Upper lobe of left lung (tissue), 6 donors: ENCODE results near the gene CBX8. TPM values are rescaled to one million over a fixed set of nuclear protein-coding genes. Genes with fewer than 3 reads are reported as not detected.
A peak's percentile ranks its signal among the peaks of the same experiment; 100 is the strongest.

Source experiments
- ATAC-seq, 2 donors: fragments of 200-7000 bp; cut with Tn5 transposase; one replicate each; pipeline ENCODE4 v1.9.1; 2022; ENCODE audit warnings: mild to moderate bottlenecking in 2 of 2, moderate library complexity in 2 of 2; ENCODE audit not compliant: low FRiP score in 2 of 2
- DNase-seq, 2 donors: peaks; one replicate each; pipeline ENCODE4 v3.0.0-alpha.2; 2019 to 2020
- H3K27ac ChIP-seq, 4 donors: fragments of 200-600 bp; sonication (generic); one replicate each; pipeline ENCODE4 v1.5.1; 2016 to 2019
- H3K27me3 ChIP-seq, 4 donors: fragments of 200-600 bp; sonication (generic); one replicate each; pipeline ENCODE4 v1.5.1; 2017 to 2019
- H3K36me3 ChIP-seq, 4 donors: fragments of 200-600 bp; sonication (generic); one replicate each; pipeline ENCODE4 v1.5.1; 2016 to 2019
- H3K4me1 ChIP-seq, 4 donors: fragments of 200-600 bp; sonication (generic); one replicate each; pipeline ENCODE4 v1.5.1; 2018 to 2019
- H3K4me3 ChIP-seq, 4 donors: fragments of 200-600 bp; sonication (generic); one replicate each; pipeline ENCODE4 v1.5.1; 2017 to 2019; ENCODE audit warnings: mild to moderate bottlenecking in 2 of 4, moderate library complexity in 1 of 4
- H3K9me3 ChIP-seq, 4 donors: fragments of 200-600 bp; sonication (generic); one replicate each; pipeline ENCODE4 v1.5.1; 2018 to 2019
- CTCF ChIP-seq, 6 experiments: fragments of 450-650 bp in 4 of 6; fragments of 200-600 bp in 2 of 6; sonication (generic) in 2 of 6; IDR thresholded peaks; one replicate each; pipeline ENCODE4 v1.5.1; 2016 to 2019; ENCODE audit warnings: antibody characterized with exemption in 6 of 6
- EP300 ChIP-seq, 4 donors: sonication (generic); formaldehyde crosslinking; IDR thresholded peaks; one replicate each; pipeline ENCODE4 v1.5.1; 2017; ENCODE audit warnings: antibody characterized with exemption in 4 of 4, control low read depth in 2 of 4
- POLR2A ChIP-seq, 4 donors: fragments of 450-650 bp; IDR thresholded peaks; one replicate each; pipeline ENCODE4 v1.5.1; 2016 to 2017; ENCODE audit warnings: antibody characterized with exemption in 4 of 4, mild to moderate bottlenecking in 2 of 4
- POLR2AphosphoS5 ChIP-seq, 2 donors: sonication (generic); formaldehyde crosslinking; IDR thresholded peaks; one replicate each; pipeline ENCODE4 v1.5.1; 2017; ENCODE audit warnings: antibody characterized with exemption in 2 of 2
- WGBS, 2 donors: methylation state at CpG; one replicate each; pipeline ENCODE4 v1.1.5; 2017 to 2018; 5-methylcytosine and 5-hydroxymethylcytosine counted together
- total RNA-seq, 6 donors: library from RNA; depleted of rRNA in 4 of 6; stranded (reverse); fragments of >200 nt in 4 of 6; gene quantifications; one replicate each; pipeline versions ENCODE4 v1.1.0 to v1.2.1, GENCODE V29; 2016 to 2021
- donor health status: DM: no; HTN: no; CAD: no; lungs with moderate emphysema.
- donor health status: DM: no; HTN: yes; CAD: no; lungs with severe emphysema.

The CBX8 gene
- total RNA-seq, 6 donors from 2014 or later = 2.0 to 16.8 (median 8.8) TPM

- WGBS, 2 donors = 88 to 92% methylated on average over 3 to 4 of the region's 4 CpGs
- TF ChIP-seq EP300 (IDR thresholded peaks at IDR 0.05) = no peak
- TF ChIP-seq POLR2A (IDR thresholded peaks at IDR 0.05) = no peak
- no peak for TF ChIP-seq POLR2AphosphoS5 (IDR thresholded peaks at IDR 0.05)
- no peak for TF ChIP-seq CTCF (IDR thresholded peaks at IDR 0.05)
- DNase-seq (no peak), ATAC-seq (no peak)
- Histone ChIP-seq H3K9me3 (no peaks in the 10 kb centered on the region), H3K27me3 (peaks cover 0 to 6% (median 2%) of the 10 kb centered on the region in 4 donors), H3K4me3 (no peak overlapping the region), H3K4me1 (peaks cover 0 to 1% (median under 1%) of the 10 kb centered on the region in 4 donors), H3K27ac (no peak overlapping the region), H3K36me3 (no peaks in the 10 kb centered on the region)
Observed at GRCh38 chr17:79820959-79821330, 24.1 kb upstream of the CBX8 start.

- H3K36me3 ChIP-seq = no peaks in the 10 kb centered on the region
- H3K4me3 ChIP-seq = no peak overlapping the region
- no peak for DNase-seq
- ATAC-seq = no peak
- TF ChIP-seq EP300 (IDR thresholded peaks at IDR 0.05) = no peak
- H3K27ac ChIP-seq = no peak overlapping the region
- H3K27me3 ChIP-seq = peaks cover under 1 to 18% (median 12%) of the 10 kb centered on the region in 4 donors
- WGBS, 2 donors = 94 to 95% methylated on average over 8 to 13 of the region's 13 CpGs
- peaks cover 8 to 11% (median 10%) of the 10 kb centered on the region in 4 donors for H3K4me1 ChIP-seq
- no peaks in the 10 kb centered on the region for H3K9me3 ChIP-seq
Observed at GRCh38 chr17:79819534-79820276, 22.8 kb upstream of the CBX8 start.

- peaks cover 14 to 17% (median 16%) of the 10 kb centered on the region in 4 donors for H3K4me1 ChIP-seq
- ATAC-seq (no peak), DNase-seq (peak in 1 of 2 donors; percentile 19)
- H3K27me3 ChIP-seq = peaks cover 3 to 24% (median 16%) of the 10 kb centered on the region in 4 donors
- H3K36me3 ChIP-seq = no peaks in the 10 kb centered on the region
- H3K9me3 ChIP-seq = no peaks in the 10 kb centered on the region
- H3K27ac ChIP-seq = no peak overlapping the region
- WGBS, 2 donors = 84 to 88% methylated on average over 5 of the region's 5 CpGs
- TF ChIP-seq POLR2A (IDR thresholded peaks at IDR 0.05) (no peak), EP300 (IDR thresholded peaks at IDR 0.05) (no peak), POLR2AphosphoS5 (IDR thresholded peaks at IDR 0.05) (no peak), CTCF (IDR thresholded peaks at IDR 0.05) (no peak)
- no peak overlapping the region for H3K4me3 ChIP-seq
Observed at GRCh38 chr17:79819085-79819484, 22.2 kb upstream of the CBX8 start.

DNA sequence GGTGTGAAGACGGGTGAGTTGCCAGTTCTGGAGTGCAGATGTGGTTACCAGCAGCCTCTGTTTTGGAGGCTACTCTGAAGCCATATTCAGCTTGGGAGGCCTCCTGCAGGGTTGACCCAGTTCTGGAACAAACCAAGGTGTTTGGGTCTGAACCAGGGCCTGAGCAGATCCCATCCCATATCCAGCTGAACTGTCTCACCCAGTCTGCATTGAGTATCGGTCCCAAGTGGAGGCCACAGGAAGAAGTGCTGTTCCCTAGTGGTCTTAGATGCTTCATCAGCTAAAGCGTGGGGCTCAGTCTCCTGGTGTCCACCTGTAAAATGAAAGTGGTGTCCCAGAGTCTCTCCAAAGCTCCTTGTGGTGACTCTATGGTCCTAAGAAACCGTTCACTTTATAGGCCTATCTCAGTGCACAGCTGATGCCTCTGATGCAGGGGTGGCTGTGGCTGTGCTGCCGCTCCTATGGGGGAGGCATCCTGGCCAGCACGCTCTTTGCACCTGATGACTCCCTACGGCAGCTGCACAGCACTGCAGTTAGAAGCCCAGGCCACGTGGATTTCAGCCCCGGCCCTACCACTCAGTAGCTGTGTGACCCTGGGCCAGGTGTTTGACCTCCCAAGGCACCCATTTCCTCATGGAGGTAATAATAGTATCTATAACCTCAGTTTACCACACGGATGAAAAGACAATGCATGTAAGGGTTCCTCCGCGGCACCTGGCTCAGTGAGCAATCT lies 21.3 kb upstream of the CBX8 start:
- Histone ChIP-seq H3K4me1 (peaks cover 21 to 26% (median 23%) of the 10 kb centered on the region in 4 donors), H3K27ac (no peak overlapping the region), H3K4me3 (no peak overlapping the region), H3K9me3 (no peaks in the 10 kb centered on the region), H3K36me3 (no peaks in the 10 kb centered on the region), H3K27me3 (peaks cover 3 to 33% (median 23%) of the 10 kb centered on the region in 4 donors)
- DNase-seq (peak in 1 of 2 donors; percentile 30), ATAC-seq (no peak)
- 92 to 94% methylated on average over 9 to 12 of the region's 12 CpGs for WGBS, 2 donors
- TF ChIP-seq POLR2AphosphoS5 (IDR thresholded peaks at IDR 0.05) = no peak
- no peak for TF ChIP-seq POLR2A (IDR thresholded peaks at IDR 0.05)
- no peak for TF ChIP-seq EP300 (IDR thresholded peaks at IDR 0.05)
- no peak for TF ChIP-seq CTCF (IDR thresholded peaks at IDR 0.05)

DNA sequence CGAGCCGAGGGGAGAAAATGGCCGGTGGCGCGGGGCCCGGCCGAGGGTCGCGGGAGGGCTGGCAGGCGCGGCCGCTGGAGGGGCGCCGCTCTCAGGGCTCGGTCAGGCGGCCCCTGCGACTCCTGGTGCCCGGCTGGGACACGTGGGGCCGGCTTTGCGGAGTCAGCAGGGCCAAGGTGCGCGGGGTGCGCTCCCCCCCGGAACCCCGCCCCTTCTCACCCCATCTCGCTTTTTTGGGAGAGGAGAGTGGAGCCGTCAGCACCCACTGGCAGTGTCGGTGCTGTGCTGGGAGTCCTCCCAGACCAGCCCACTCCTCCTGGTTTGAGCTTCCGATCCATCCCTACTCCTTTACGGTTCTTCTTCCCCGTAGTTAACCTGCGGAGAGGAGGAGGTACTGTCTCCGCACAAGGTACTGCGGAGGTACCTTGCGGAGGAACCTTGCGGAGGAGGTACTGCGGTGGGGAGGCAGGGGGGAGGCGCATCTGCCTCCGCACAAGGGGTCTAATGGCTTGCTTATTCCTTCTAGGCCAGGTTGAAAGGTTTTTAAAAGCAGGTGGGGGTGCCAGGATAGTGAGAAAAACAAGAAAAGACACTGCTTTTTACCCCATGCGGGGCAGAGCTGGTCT lies 19.1 kb upstream of the CBX8 start:
- Histone ChIP-seq H3K27me3 (peaks cover 8 to 56% (median 42%) of the 10 kb centered on the region in 4 donors), H3K9me3 (peaks cover 0 to 4% (median 0%) of the 10 kb centered on the region in 4 donors), H3K4me1 (peaks cover 42 to 49% (median 44%) of the 10 kb centered on the region in 4 donors), H3K4me3 (no peak overlapping the region), H3K36me3 (no peaks in the 10 kb centered on the region), H3K27ac (no peak overlapping the region)
- DNase-seq (no peak), ATAC-seq (no peak)
- TF ChIP-seq POLR2AphosphoS5 (IDR thresholded peaks at IDR 0.05) (no peak), POLR2A (IDR thresholded peaks at IDR 0.05) (no peak), CTCF (IDR thresholded peaks at IDR 0.05) (no peak), EP300 (IDR thresholded peaks at IDR 0.05) (no peak)
- 60 to 87% methylated on average over 16 to 35 of the region's 41 CpGs for WGBS, 2 donors
